GM21825 (cell line): ENCODE results near the gene RNF144A.
"Not testable (repeated sequence)": the region's sequence is repeated elsewhere in the genome, so short reads cannot be mapped to it uniquely, and the experiment has no call there.

Experiments used
- ATAC-seq: cut with Tn5 transposase; IDR thresholded peaks from one replicate; pipeline ENCODE4 v1.9.1; 2021; ENCODE audit warnings: mild to moderate bottlenecking, moderate library complexity; ENCODE audit not compliant: unreplicated experiment

RNF144A gene

DNA sequence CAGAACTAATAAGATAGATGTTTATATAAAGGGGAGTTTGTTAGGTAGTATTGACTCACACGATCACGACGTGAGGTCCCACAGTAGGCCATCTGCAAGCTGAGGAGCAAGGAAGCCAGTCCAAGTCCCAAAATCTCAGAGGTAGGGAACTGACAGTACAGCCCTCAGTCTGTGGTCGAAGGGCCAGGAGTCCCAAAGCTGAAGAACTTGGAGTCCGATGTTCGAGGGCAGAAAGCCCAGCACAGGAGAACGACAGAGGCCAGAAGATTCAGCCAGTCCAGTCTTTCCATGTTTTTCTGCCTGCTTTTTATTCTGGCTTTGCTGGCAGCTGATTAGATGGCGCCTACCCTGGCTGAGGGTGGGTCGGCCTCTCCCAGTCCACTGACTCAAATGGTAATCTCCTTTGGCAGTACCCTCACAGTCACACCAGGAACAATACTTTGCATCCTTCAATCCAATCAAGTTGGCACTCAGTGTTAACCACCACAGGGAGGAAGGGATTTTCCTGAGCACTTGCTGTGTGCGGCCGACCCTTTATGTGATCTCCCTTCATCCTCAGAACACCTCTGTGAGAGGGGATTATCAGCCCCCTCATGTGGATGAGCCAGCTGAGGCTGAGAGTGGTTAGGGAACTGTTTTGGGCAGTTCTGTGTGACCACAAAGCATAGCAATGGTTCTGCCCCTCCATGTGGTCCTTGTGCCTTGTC, 78.3 kb downstream of the RNF144A start:
- no peak for ATAC-seq

DNA sequence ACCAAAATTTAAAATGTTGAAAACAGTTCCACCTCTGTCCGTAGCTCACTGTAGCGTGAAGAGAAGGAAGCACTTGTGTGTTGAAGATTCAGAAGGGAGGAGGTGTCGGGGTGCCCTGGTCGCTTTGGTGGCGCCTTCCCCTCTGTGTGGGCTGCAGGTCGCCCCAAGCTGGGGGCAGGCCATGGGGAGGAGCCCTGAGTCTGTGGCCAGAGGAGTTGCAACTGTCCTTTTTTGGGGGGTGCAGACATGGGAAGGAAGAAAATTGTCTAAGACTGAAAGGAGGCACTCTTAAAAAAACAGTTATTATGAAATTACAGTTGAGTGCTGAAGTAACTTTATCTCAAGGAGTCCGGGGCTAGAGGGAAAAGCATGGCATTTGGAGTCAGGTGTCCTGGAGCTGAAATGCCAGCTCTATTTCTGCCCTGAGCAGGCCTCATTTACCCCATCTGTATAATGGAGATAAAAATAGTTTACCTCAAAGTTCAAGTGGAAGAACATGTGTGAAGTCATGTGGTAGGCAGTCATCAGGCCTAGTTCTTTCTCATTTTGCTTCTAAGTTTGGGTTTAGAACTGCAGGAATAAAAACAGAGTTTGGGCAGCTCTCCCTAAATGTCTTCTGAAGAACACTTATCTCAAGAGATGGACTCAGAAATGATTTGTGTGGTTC, 82.1 kb downstream of the RNF144A start:
- peak; percentile 89 for ATAC-seq

DNA sequence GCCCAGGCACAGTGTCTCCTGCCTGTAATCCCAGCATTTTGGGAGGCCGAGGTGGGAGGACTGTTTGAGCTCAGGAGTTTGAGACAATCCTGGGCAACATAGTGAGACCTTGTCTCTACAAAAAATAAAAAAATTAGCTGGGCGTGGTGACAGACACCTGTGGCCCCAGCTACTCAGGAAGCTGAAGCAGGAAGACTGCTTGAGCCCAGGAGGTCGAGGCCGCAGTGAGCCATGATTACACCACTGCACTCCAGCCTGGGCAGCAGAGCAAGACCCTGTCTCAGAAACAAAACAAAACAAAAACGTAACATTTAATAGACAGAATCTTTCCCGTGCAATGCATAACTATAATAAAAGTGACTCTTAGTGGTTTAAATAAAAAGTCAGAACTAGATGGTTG, 84.2 kb downstream of the RNF144A start:
- not testable (repeated sequence) for ATAC-seq

DNA sequence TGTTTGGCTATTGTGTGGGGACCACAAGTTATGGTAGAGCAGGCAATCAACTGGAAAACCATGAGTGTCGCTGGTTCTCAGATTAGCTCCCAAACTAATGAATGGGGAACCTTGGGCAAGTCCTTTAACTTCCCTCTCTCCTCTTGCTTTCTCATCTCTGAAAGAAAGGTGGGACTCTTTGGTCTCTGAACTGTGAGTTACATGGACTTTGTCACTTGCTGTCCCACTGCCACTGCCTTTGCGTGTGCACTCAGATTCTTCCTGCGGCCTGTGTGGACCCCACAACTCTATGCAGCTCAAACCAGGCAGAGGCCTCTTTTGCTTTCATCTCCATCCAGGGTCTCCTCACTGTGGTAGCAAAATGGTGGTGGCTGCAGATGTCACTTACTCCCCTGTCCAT, 86.7 kb downstream of the RNF144A start:
- ATAC-seq, result no peak

DNA sequence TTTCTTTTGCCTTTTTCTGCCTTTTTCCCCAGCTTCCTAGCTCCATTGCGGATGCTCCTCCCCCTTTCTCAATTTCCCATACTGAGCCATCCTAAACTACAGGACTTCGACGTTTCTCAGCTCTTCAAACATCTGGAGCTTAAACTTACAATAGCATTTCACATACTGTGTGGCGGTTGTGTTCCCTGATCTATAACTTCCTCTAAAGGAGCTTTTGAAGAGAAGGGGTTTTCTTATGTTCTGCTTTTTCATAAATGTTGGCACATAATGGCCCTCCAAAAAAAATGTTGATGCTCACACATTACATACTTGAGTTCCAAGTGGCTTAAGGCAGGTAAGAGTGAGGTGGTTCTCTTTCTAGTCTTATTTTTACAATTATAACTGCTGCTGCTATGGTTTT, 87.4 kb downstream of the RNF144A start:
- no peak for ATAC-seq

DNA sequence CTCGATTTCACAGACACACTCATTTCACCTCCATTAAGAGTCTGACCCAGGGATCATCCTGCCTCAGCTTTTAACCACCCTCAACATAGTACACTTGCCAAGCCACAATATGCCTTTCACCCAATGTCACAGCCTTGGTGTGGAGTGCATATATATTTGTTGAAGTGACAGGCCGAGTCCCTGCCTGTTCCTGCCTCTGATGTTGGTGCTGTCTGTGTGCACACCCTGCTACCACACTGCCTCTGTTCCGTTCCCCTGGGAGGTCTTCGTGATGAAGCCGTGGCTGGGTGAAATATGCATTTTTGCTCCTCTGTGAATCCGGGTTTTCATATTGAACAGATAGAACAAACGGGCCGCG, 90.3 kb downstream of the RNF144A start:
- peak; percentile 18 for ATAC-seq

DNA sequence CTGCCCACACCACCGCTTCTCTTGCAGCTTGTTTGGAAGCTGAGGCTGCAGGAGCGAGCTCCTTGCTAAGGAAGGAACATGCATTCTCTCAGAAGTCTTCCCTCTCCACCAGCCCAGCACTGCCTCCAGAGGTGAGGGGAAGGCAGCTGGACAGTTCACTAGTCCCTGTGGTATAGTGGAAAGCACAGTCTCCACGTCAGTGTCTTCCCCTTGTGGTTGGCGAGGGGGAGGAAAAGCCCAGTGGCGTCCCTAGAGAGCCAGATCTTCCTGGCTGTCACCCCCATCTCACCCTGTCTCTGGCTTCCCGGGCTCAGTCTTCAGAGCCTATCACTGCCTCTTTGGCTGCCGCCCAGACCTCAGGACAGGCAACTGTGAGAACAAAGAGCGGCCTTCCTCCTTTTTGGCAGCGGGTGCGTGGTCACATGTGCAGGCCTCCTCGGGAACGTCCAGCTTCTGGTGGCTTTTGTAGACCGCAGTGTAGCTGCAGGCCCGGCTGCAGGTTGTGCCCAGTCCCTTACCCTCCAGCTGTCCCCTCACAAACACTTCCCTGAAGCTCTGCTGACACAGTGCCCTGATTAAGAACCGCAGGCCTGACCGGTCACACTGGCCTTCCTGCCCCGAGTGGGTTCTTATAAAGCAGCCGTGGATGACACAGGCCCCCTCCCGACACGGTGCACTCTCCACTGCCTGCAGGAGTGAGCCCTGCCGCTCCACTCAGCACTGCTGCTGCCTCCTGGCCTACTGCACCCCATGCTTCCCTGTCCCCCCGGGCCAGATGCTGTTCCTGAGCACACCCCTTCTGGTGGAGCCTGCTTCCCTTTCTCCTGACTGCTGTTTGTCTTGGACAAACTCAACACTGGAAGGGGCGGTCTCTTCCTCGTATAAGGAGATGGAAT, 90.9 kb downstream of the RNF144A start:
- ATAC-seq, result peak; percentile 55

DNA sequence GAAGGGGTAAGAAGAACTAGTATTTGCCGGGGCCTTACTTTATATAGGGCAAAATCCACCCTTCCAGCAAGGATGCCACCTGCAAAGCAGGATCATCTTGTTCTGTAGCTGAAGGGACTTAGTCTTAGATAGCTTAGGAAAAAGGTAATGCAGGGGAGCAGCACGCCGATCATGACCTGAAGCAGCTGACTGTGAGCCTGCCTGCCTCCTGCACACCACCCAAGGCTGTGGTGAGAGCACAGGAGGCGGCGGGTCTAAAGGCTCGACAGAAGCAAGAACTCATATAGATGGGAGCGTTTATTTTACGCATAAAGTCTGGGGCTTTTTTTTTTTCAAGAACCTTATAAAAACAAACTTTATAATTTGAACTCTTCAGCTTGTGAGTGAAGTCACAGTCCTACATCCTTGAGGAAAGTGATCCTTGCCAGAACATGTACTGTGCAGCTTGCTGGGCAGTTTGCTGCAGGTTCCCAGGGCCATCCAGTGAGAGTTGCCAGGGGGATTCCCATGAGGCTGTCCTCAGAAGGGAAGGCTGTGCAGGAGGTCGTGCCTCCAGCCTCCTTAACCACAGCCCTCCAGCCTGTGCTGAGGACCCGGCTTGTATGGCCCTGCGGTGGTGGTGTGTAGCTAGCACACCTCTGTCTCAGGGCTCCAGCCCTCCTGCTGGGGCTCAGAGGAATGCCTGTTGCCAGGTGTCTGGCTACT, 92.1 kb downstream of the RNF144A start:
- no peak for ATAC-seq

DNA sequence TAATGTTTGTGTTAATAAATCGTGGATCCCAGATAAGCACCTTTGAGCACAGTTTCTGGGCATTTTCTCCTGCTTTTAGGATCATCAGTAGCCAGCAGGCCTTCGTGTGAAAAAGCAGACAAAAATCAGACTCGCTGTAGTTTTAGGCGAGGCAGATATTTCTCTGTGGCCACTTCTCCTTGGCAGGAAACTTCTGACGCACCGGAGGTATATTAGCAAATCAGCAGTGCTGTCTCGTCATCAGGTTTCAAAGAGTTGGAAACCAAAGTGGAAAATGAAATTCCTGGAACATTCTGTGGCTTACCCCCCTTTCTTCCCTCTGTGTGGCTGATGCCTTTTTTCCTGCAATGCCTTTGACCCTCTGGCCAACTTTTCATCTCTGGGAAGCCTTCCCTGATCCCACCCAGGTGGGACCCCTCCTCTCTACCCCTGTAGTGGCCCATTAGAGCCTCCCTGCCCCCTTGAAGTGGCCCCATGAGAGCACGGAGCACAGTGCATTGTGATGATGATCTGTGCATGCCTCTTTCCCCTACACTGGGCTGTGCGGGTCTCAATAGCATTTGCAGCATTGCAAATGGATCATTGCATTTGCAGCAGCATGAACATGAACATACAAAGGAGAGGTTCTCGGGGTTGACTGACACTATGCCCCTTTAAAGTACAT, 93.3 kb downstream of the RNF144A start:
- ATAC-seq, result no peak

DNA sequence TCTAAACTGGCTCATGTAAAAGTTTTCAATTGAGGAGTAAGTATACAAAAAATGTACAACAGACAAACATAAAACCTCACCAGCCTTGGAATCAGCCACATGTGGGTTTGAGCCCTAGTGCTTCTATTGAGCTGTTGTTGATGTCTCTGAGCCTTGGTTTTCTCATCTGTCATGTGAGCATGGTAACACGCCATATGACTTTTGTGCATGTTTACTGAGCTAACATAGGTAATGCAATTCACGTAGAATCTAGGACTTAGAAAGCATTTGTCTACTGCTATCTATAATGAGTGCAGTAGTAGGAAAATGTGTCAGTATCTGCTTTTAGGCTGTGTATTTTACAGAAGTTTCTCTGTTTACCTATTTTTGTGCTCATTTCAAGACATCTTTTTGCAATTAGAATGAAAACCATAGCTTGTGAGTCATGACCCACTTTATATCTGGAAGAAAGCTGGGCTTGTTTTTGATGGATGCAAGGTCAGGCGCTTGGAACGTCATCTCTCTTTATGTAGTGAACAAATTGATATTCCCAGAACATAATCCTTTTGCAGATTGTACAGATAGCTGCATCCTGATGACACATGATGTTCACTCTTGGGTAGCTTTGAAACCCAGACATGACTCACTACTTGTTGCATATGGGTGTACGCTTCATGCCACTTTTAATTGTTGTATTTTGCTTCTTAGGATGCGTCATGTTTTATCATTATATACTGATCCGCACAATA, 94.3 kb downstream of the RNF144A start:
- ATAC-seq, result no peak

DNA sequence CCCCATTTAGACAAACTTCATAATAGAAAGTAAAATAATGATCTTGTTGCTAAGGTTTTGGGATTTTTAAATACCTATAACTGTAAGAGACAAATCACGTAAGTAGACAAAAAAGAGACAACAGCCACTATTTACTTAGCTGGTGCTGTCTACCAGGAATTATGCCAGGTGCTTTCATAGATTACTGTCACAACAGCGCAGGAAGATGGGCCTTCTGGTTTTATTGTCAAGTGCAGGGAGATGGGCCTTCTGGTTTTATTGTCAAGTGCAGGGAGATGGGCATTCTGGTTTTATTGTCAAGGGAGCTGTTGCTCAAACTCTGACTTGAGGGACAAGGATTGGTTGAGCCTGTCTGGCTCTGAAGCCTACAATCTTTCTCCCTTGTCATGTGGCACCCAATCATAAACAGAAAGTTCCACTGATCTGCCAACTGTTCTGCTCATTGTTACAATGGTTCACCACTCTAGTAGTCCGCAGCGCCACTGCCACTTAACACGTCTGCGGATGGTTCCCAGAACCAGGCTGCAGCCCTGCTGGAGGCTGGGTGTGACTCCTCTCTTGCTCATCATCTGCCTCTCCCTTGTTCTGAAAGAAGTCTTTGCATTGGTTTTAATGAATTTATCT, 95.0 kb downstream of the RNF144A start:
- no peak for ATAC-seq

DNA sequence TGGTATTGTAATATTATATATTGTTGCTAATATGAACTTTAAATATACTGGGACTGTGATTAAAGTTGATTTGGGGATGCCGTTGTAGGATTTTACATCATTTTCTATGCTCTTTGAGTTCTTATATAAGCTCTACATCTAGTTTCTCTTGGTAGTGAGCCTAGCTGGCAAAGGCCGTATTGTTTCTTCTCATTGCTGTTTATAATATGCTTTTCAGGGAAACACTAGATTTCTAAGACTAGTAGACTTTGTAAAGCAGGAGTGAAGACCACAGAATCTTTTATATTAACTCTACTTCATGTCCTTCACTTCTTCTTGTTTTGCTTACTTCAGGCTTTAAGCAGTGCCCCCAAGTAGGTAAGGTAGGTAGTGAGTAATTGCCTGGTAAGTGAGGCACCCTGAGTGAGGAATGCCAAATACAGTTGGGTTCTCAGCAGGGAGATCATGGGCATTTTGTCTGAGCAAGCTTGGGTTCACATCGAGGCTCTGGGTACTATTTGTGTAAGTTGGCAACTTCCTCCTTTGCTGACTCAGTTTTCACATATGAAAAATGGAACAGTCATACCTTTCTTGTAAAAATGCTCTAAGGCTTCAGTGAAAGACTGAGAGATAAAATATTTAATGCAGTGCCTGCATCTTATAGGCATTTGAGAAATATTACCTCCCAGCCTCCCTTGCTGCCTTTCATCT, 96.4 kb downstream of the RNF144A start:
- ATAC-seq, result no peak

DNA sequence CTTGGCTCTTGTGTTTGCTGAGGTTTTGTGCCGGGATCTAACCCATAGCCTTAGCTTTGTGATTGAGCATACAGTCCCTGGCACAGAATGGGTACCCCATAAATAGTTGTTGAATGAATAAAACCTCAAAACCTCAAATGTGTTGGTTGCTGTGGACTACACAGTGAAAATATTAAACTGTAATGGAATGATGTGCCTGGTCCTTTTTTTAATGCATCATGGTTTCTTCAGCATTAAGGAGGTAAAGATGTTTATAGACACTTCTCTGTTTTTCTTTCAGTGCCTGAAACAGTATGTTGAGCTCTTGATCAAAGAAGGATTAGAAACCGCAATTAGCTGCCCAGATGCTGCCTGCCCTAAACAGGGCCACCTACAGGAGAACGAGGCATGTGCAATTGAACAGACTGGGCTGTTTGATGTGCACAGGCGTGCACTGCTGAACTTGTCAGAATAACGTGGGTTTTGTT, 97.0 kb downstream of the RNF144A start:
- no peak for ATAC-seq

DNA sequence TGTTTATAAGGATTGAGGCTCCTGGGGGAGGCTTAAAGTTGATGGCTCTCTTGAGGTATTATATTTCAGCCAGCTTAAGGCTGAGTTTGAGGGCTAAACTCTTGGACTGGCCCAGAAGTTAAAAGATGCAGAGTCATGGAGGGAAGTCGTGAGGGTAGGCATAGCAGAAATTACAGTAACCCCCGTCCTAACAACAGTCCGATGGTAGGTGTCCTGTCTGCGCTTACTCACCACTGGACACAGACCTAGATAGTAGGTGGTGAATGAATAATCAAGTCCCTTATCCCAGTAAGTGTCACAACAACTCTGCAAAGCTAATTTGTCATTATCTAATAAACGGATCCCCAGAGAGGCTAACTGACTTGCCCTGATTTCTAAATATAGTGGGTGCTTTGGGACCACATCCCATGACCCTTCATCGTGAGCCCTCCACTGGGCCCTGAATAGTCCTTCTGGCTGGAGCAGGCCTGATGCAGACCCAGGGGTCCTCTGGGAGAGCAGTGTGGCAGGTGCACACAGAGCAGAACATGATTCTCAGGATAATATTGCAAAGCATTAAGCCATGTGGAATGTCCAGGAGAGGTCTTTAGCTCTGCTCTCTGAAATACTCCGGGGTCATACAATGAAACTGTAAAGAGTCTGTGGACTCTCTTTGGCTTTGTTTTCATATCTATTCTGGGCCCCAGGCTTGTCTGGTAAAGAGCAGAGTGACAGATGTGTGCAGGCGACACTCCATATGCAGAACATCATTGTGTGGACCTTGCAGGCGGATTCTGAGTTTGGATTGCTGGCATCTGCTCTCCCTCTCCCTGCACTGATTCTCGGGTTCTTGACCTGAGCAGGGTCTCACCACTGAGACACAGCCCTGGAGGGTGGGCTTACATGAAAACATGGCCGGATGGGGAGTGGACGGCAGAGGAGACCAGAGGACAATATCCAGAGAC, 98.1 kb downstream of the RNF144A start:
- no peak for ATAC-seq

DNA sequence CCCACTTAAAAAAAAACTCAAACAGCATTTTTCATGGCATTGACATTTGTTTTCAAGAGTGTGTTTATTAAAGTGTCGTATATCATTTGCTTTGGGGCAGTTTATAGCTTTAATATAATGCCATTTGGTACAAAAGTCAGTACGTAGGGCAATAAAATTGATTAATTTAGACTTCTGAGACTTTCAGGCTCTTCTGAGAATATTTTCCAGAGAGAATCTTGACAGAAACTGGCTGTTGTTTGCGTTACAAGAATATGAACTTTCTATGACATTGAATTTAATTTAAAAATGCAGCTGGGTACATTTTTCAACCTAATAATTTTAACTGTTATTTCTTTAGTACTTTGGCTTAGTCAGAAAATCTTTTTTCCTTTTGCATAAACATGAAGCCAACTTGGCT, 98.9 kb downstream of the RNF144A start:
- ATAC-seq, result no peak

DNA sequence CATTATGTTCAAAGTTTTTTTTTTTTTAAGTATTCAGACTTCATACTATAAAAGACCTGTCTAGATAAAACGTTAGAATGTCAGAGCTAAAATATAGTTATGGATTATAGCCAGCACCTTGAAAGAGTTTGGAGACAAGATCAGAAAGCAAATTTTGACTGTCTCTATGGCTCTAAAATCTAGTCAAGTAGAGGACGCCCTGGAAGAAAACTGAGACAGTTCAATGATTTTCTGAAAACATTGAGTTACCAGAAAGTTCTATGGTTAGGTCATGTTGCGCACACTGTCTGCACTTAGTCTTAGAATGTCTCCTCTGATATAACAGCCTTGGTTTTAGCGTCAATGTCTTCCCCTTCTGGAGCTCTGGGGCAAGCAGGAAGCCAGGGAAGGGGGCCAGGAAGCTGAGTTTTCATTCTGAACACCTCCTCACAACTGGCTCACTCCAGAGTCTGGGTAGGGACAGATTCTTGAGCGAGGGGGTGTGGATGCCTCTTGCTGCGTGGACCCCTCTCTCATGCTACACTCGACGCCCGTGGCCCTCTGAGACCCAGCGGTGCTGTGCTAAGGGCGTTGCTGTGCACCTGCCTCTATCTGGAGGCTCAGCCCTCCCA, 99.5 kb downstream of the RNF144A start:
- no peak for ATAC-seq

DNA sequence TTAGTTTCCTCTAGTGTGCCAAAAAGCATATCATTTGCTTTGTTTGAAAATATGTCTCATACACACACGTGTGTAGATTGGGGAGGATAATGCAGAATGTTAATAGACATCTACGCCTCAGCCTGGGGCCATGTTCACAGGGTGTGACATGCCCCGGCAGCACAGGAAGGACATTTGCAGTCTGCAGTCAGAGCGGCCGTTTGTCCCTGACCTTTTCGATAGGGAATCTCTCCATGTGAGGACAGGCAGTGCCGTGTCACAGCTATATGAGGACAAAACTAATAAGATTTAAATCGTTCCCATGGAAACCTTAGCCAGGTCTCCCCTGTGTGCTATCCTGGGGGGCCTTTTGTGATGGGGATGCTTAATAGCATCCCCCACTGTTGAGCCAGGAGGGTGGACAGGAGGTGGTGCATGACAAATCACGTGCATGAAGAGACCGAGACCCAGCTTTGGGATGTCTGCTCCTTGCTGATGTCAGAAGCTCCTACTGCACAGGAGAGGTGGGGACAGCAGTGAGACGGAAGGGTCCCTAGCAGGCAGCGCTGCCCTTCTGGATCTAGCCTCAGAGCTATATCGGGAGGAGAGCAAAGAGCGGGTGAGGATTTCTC, 100.6 kb downstream of the RNF144A start:
- ATAC-seq, result no peak
